Neural progenitor cell (in vitro differentiated cells): ENCODE results near the gene MYPN. TPM values are rescaled to one million over a fixed set of nuclear protein-coding genes. Genes with fewer than 3 reads are reported as not detected.

ENCODE experiments used
- DNase-seq: peaks from one replicate; pipeline ENCODE4 v3.0.0-alpha.2; 2016; ENCODE audit warnings: low spot score
- H2AFZ ChIP-seq: fragments of 200-600 bp; sonication (generic); replicated peaks from 2 replicates; pipeline ENCODE4 v1.6.1; 2016; ENCODE audit warnings: antibody characterized with exemption
- H3F3A ChIP-seq: fragments of 200-600 bp; sonication (generic); 2 replicates; pipeline ENCODE4 v1.6.1; 2016; ENCODE audit warnings: antibody characterized with exemption, low read depth
- H3K27ac ChIP-seq: fragments of 200-600 bp; sonication (generic); 2 replicates; pipeline ENCODE4 v1.5.1; 2016; ENCODE audit warnings: mild to moderate bottlenecking
- H3K27me3 ChIP-seq: fragments of 200-600 bp; sonication (generic); 2 replicates; pipeline ENCODE4 v1.6.1; 2016; ENCODE audit warnings: mild to moderate bottlenecking, moderate library complexity
- H3K36me3 ChIP-seq: fragments of 200-600 bp; sonication (generic); 2 replicates; pipeline ENCODE4 v1.5.1; 2016
- H3K4me1 ChIP-seq: fragments of 200-600 bp; sonication (generic); 2 replicates; pipeline ENCODE4 v1.6.1; 2016; ENCODE audit warnings: mixed run types
- H3K4me2 ChIP-seq: fragments of 200-600 bp; sonication (generic); 2 replicates; pipeline ENCODE4 v1.6.1; 2016
- H3K4me3 ChIP-seq: fragments of 200-600 bp; sonication (generic); 2 replicates; pipeline ENCODE4 v1.5.1; 2016
- H3K79me2 ChIP-seq: fragments of 200-600 bp; sonication (generic); 2 replicates; pipeline ENCODE4 v1.6.1; 2016; ENCODE audit warnings: low read depth
- H3K9ac ChIP-seq: fragments of 200-600 bp; sonication (generic); 2 replicates; pipeline ENCODE4 v1.6.1; 2016
- H3K9me3 ChIP-seq: fragments of 200-600 bp; sonication (generic); 2 replicates; pipeline ENCODE4 v1.5.1; 2016; ENCODE audit warnings: low read depth
- H4K20me1 ChIP-seq: fragments of 200-600 bp; sonication (generic); 2 replicates; pipeline ENCODE4 v1.6.1; 2016; ENCODE audit warnings: low read depth
- H3K27ac Mint-ChIP-seq: 3 replicates; pipeline ENCODE4 v1.8.0; 2021; ENCODE audit warnings: mixed read lengths
- H3K27me3 Mint-ChIP-seq: 2 replicates; pipeline ENCODE4 v1.8.0; 2022; ENCODE audit warnings: low read depth, mild to moderate bottlenecking, inconsistent platforms, moderate library complexity, mixed read lengths; ENCODE audit not compliant: insufficient read depth
- H3K36me3 Mint-ChIP-seq: 3 replicates; pipeline ENCODE4 v1.8.0; 2021; ENCODE audit warnings: mixed read lengths
- H3K4me1 Mint-ChIP-seq: 3 replicates; pipeline ENCODE4 v1.8.0; 2021; ENCODE audit warnings: mixed read lengths
- H3K4me3 Mint-ChIP-seq: 3 replicates; pipeline ENCODE4 v1.8.0; 2021; ENCODE audit warnings: mild to moderate bottlenecking, moderate library complexity, mixed read lengths
- H3K9me3 Mint-ChIP-seq: 3 replicates; pipeline ENCODE4 v1.8.0; 2020; ENCODE audit warnings: mixed read lengths
- EZH2 ChIP-seq: fragments of 200-600 bp; sonication (generic); IDR thresholded peaks from 2 replicates; pipeline ENCODE4 v1.6.1; 2017; ENCODE audit warnings: antibody characterized with exemption, mild to moderate bottlenecking, moderate library complexity
- EZH2phosphoT487 ChIP-seq: fragments of 200-600 bp; sonication (generic); IDR thresholded peaks from 2 replicates; pipeline ENCODE4 v1.6.1; 2017; ENCODE audit warnings: antibody characterized with exemption
- total RNA-seq: library from RNA; depleted of rRNA; stranded (reverse); fragments of >200 nt; gene quantifications from 2 replicates; pipeline ENCODE4 v1.2.3, GENCODE V29; 2015; ENCODE audit warnings: low replicate concordance
- TF ChIP-seq, protein P1 (sequence below): fragments of 200-600 bp; sonication (generic); IDR thresholded peaks from 2 replicates; pipeline ENCODE4 v1.5.1; 2017; ENCODE audit warnings: antibody characterized with exemption, mild to moderate bottlenecking

The MYPN gene
- total RNA-seq, 1 donor from 2014 or later = not detected

DNA sequence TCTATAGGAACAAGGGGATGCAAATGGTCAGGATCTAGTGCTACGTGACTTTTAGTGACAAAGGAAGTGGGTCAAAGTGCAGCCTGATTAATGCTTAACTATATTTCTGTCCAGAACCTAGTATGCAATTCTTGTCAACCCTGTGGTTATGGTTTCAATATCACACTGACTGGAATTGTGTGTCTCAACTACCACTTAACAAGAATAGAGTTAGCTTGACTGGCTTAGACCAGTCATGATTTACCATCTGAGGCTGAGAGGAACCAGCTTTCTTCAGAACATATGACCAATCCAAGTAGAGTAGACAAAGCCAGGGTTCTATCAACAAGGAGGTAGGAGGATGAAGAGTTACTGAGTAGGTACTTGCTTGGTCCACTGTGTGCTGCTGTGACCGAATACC, 54.4 kb downstream of the MYPN start:
- TF ChIP-seq EZH2 (no peak), EZH2phosphoT487 (no peak)
- TF ChIP-seq, protein P1, sequence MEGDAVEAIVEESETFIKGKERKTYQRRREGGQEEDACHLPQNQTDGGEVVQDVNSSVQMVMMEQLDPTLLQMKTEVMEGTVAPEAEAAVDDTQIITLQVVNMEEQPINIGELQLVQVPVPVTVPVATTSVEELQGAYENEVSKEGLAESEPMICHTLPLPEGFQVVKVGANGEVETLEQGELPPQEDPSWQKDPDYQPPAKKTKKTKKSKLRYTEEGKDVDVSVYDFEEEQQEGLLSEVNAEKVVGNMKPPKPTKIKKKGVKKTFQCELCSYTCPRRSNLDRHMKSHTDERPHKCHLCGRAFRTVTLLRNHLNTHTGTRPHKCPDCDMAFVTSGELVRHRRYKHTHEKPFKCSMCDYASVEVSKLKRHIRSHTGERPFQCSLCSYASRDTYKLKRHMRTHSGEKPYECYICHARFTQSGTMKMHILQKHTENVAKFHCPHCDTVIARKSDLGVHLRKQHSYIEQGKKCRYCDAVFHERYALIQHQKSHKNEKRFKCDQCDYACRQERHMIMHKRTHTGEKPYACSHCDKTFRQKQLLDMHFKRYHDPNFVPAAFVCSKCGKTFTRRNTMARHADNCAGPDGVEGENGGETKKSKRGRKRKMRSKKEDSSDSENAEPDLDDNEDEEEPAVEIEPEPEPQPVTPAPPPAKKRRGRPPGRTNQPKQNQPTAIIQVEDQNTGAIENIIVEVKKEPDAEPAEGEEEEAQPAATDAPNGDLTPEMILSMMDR = no peak
- H3K27ac ChIP-seq = no peak overlapping the region
- H4K20me1 ChIP-seq = no peaks in the 10 kb centered on the region
- Mint-ChIP-seq H3K4me1 (no peaks in the 10 kb centered on the region), H3K36me3 (no peaks in the 10 kb centered on the region), H3K27ac (no peak overlapping the region), H3K27me3 (peaks cover 2% of the 10 kb centered on the region), H3K4me3 (no peak overlapping the region), H3K9me3 (no peaks in the 10 kb centered on the region)
- H2AFZ ChIP-seq = no peak overlapping the region
- H3K4me3 ChIP-seq = no peak overlapping the region
- H3K4me1 ChIP-seq = no peaks in the 10 kb centered on the region
- no peak overlapping the region for H3K9ac ChIP-seq
- DNase-seq = no peak
- no peaks in the 10 kb centered on the region for H3K79me2 ChIP-seq
- H3K4me2 ChIP-seq = no peak overlapping the region
- H3F3A ChIP-seq = no peaks in the 10 kb centered on the region
- H3K27me3 ChIP-seq = no peaks in the 10 kb centered on the region
- no peaks in the 10 kb centered on the region for H3K9me3 ChIP-seq
- no peaks in the 10 kb centered on the region for H3K36me3 ChIP-seq

DNA sequence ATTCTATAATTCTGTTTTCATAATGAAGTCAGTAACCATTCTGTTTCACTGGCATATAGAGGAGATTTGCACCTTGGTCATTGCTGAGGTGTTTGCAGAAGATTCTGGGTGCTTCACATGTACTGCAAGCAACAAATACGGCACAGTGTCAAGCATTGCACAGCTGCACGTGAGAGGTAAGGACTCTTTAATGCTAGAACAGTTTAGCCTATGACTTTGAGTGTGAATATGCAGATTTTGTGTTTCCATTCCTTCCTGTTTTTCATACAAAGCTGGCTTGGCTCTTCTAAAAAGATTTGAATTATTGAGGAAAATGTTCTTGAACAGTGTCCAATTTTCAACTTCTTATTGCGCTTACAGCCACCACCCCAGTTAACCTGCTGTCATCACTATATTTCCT, 56.4 kb downstream of the MYPN start:
- Mint-ChIP-seq H3K9me3 (no peaks in the 10 kb centered on the region), H3K4me3 (no peak overlapping the region), H3K4me1 (no peaks in the 10 kb centered on the region), H3K36me3 (no peaks in the 10 kb centered on the region), H3K27ac (no peak overlapping the region), H3K27me3 (peaks cover 2% of the 10 kb centered on the region)
- Histone ChIP-seq H4K20me1 (no peaks in the 10 kb centered on the region), H3K27me3 (no peaks in the 10 kb centered on the region), H3K9me3 (no peaks in the 10 kb centered on the region), H3F3A (no peaks in the 10 kb centered on the region), H3K27ac (no peak overlapping the region), H2AFZ (no peak overlapping the region), H3K36me3 (no peaks in the 10 kb centered on the region), H3K4me2 (no peak overlapping the region), H3K4me3 (no peak overlapping the region), H3K4me1 (no peaks in the 10 kb centered on the region), H3K9ac (no peak overlapping the region), H3K79me2 (no peaks in the 10 kb centered on the region)
- DNase-seq = no peak
- TF ChIP-seq EZH2phosphoT487 (no peak), EZH2 (no peak)
- TF ChIP-seq, protein P1 = no peak

DNA sequence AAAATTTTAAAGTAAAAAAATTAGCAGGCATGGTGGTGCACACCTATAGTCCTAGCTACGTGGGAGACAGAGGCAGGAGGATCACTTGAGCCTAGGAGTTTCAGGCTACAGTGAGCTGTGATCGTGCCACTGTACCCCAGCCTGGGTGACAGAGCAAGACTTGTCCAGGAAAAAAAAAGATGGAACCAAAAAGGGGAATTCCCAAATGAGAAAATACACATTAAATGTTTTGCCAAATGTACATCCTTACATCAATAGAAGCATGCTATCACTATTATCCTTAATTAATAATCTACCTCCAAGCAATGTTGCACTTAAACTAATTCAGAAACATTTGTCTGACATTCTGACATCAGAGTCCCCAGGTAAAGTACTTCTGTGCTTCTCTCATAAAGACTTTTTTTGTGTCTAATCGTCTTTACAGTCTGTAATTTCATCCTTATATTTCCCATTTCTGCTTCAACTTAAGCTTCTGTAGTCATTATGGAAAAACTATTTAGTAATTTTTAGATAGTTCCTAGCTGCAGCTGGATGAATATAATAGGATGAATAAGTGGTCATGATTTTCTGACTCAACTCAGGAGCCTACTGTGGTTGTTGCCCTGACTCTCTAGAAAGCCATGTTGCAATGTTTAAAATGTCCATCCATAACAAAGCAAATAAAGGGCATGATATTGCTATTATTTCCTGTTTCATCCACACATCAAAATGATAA, 57.7 kb downstream of the MYPN start:
- H3K9ac ChIP-seq = no peak overlapping the region
- Mint-ChIP-seq H3K27me3 (peaks cover 2% of the 10 kb centered on the region), H3K4me1 (no peaks in the 10 kb centered on the region), H3K9me3 (no peaks in the 10 kb centered on the region), H3K27ac (no peak overlapping the region), H3K4me3 (no peak overlapping the region), H3K36me3 (no peaks in the 10 kb centered on the region)
- no peaks in the 10 kb centered on the region for H3K79me2 ChIP-seq
- no peaks in the 10 kb centered on the region for H3K9me3 ChIP-seq
- no peaks in the 10 kb centered on the region for H3K36me3 ChIP-seq
- H3K27me3 ChIP-seq = no peaks in the 10 kb centered on the region
- TF ChIP-seq, protein P1 = no peak
- no peak for TF ChIP-seq EZH2phosphoT487
- no peak for TF ChIP-seq EZH2
- H3K4me1 ChIP-seq = no peaks in the 10 kb centered on the region
- no peak overlapping the region for H3K27ac ChIP-seq
- no peak for DNase-seq
- H4K20me1 ChIP-seq = no peaks in the 10 kb centered on the region
- no peaks in the 10 kb centered on the region for H3F3A ChIP-seq
- no peak overlapping the region for H3K4me3 ChIP-seq
- no peak overlapping the region for H2AFZ ChIP-seq
- no peak overlapping the region for H3K4me2 ChIP-seq
